Measurements from ENCODE around the gene DISP2.

DISP2 gene

DNA sequence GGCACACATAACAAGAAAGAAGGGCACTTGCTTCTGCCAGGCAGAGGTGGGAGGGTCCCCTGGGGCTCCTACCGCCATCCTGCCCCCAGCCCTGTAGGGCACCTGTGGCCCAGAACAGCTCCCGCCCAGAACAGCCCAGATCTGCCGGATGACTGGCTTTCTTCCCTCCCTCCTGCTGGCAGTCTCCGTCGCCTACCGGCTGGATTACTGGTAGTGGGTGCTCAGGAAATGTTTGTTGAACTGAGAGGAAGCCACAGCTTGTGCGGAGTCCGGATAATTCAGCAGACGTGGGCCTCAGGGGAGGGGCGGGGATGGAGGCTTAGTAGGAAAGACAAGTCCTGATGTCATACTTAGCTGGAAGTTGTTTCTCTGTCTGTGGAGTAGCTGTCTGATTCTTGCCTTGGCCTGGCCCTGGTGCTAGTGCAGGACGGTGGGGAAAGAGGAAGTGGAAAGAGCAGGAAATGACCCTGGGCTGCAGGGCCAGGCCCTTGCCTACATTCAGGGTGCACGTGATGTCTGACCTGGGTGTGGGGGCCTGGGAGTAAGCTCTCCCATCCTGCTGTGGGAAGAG, 24.0 kb upstream of the DISP2 start:
- TF ChIP-seq SCRT1 (tag by site-specific recombination; IDR thresholded peaks at IDR 0.05; ENCODE audit: borderline replicate concordance): 0 out of 2 replicates have a peak, but pooled peaks have one; percentile 8
- peak; percentile 53 for TF ChIP-seq EGR2 (tag by site-specific recombination; IDR thresholded peaks at IDR 0.05; ENCODE audit: low read depth)
- TF ChIP-seq ZNF112 (tag by site-specific recombination; IDR thresholded peaks at IDR 0.05): no peak
- TF ChIP-seq ZNF221 (tag by site-specific recombination; IDR thresholded peaks at IDR 0.05; ENCODE audit: borderline replicate concordance): no peak
- TF ChIP-seq ZNF529 (tag by site-specific recombination; IDR thresholded peaks at IDR 0.05; ENCODE audit: insufficient replicate concordance): no peak
- TF ChIP-seq OSR2 (tag by site-specific recombination; IDR thresholded peaks at IDR 0.05): peak; percentile 75
- TF ChIP-seq, protein P1, sequence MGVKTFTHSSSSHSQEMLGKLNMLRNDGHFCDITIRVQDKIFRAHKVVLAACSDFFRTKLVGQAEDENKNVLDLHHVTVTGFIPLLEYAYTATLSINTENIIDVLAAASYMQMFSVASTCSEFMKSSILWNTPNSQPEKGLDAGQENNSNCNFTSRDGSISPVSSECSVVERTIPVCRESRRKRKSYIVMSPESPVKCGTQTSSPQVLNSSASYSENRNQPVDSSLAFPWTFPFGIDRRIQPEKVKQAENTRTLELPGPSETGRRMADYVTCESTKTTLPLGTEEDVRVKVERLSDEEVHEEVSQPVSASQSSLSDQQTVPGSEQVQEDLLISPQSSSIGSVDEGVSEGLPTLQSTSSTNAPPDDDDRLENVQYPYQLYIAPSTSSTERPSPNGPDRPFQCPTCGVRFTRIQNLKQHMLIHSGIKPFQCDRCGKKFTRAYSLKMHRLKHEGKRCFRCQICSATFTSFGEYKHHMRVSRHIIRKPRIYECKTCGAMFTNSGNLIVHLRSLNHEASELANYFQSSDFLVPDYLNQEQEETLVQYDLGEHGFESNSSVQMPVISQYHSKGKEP (tag by site-specific recombination; IDR thresholded peaks at IDR 0.05): no peak
- TF ChIP-seq ZNF600 (tag by site-specific recombination; IDR thresholded peaks at IDR 0.05): peak; percentile 81
- no peak for TF ChIP-seq ZNF664 (tag by site-specific recombination; IDR thresholded peaks at IDR 0.05)
- TF ChIP-seq, protein P2, sequence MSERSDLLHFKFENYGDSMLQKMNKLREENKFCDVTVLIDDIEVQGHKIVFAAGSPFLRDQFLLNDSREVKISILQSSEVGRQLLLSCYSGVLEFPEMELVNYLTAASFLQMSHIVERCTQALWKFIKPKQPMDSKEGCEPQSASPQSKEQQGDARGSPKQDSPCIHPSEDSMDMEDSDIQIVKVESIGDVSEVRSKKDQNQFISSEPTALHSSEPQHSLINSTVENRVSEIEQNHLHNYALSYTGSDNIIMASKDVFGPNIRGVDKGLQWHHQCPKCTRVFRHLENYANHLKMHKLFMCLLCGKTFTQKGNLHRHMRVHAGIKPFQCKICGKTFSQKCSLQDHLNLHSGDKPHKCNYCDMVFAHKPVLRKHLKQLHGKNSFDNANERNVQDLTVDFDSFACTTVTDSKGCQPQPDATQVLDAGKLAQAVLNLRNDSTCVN (tag by site-specific recombination; optimal IDR thresholded peaks at IDR 0.05): no peak
- TF ChIP-seq ZNF394 (tag by site-specific recombination; IDR thresholded peaks at IDR 0.05; ENCODE audit: borderline replicate concordance): peak; percentile 96
- no peak for TF ChIP-seq ZNF677 (tag by site-specific recombination; IDR thresholded peaks at IDR 0.05)
- TF ChIP-seq SCRT2 (tag by site-specific recombination; IDR thresholded peaks at IDR 0.05): peak; percentile 80
- peak; percentile 38; the same call in 1 of the 2 replicates for TF ChIP-seq ZFHX2 (tag by site-specific recombination; conservative IDR thresholded peaks at IDR 0.05)
- peak; percentile 68 for TF ChIP-seq ZBTB8A (tag by site-specific recombination; IDR thresholded peaks at IDR 0.05)
- peak; percentile 41 for TF ChIP-seq SP2 (tag by site-specific recombination; IDR thresholded peaks at IDR 0.05)
- TF ChIP-seq, protein P3, sequence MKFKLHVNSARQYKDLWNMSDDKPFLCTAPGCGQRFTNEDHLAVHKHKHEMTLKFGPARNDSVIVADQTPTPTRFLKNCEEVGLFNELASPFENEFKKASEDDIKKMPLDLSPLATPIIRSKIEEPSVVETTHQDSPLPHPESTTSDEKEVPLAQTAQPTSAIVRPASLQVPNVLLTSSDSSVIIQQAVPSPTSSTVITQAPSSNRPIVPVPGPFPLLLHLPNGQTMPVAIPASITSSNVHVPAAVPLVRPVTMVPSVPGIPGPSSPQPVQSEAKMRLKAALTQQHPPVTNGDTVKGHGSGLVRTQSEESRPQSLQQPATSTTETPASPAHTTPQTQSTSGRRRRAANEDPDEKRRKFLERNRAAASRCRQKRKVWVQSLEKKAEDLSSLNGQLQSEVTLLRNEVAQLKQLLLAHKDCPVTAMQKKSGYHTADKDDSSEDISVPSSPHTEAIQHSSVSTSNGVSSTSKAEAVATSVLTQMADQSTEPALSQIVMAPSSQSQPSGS (tag by site-specific recombination; IDR thresholded peaks at IDR 0.05; ENCODE audit: low read depth): peak; percentile 31; the same call in 1 of the 2 replicates
- no peak for TF ChIP-seq ZNF391 (tag by site-specific recombination; IDR thresholded peaks at IDR 0.05; ENCODE audit: borderline replicate concordance, low read depth)
- no peak for TF ChIP-seq ZBTB20 (tag by site-specific recombination; IDR thresholded peaks at IDR 0.05)
- TF ChIP-seq ZIC2 (tag by site-specific recombination; IDR thresholded peaks at IDR 0.05): peak; percentile 87
- no peak for TF ChIP-seq GLI4 (tag by site-specific recombination; IDR thresholded peaks at IDR 0.05)
- TF ChIP-seq ZNF629 (tag by site-specific recombination; IDR thresholded peaks at IDR 0.05): peak; percentile 65
- TF ChIP-seq ZNF341 (tag by site-specific recombination; IDR thresholded peaks at IDR 0.05; ENCODE audit: low read depth): peak; percentile 56
- TF ChIP-seq, protein P4, sequence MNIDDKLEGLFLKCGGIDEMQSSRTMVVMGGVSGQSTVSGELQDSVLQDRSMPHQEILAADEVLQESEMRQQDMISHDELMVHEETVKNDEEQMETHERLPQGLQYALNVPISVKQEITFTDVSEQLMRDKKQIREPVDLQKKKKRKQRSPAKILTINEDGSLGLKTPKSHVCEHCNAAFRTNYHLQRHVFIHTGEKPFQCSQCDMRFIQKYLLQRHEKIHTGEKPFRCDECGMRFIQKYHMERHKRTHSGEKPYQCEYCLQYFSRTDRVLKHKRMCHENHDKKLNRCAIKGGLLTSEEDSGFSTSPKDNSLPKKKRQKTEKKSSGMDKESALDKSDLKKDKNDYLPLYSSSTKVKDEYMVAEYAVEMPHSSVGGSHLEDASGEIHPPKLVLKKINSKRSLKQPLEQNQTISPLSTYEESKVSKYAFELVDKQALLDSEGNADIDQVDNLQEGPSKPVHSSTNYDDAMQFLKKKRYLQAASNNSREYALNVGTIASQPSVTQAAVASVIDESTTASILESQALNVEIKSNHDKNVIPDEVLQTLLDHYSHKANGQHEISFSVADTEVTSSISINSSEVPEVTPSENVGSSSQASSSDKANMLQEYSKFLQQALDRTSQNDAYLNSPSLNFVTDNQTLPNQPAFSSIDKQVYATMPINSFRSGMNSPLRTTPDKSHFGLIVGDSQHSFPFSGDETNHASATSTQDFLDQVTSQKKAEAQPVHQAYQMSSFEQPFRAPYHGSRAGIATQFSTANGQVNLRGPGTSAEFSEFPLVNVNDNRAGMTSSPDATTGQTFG (tag by site-specific recombination; IDR thresholded peaks at IDR 0.05; ENCODE audit: borderline replicate concordance): no peak
- no peak for TF ChIP-seq ZNF530 (tag by site-specific recombination; IDR thresholded peaks at IDR 0.05; ENCODE audit: low read depth)
- TF ChIP-seq ZNF776 (tag by site-specific recombination; IDR thresholded peaks at IDR 0.05; ENCODE audit: borderline replicate concordance): no peak
- TF ChIP-seq ZNF155 (tag by site-specific recombination; IDR thresholded peaks at IDR 0.05): no peak
- no peak for TF ChIP-seq ZNF670 (tag by site-specific recombination; IDR thresholded peaks at IDR 0.05; ENCODE audit: low read depth)
- no peak for TF ChIP-seq ZNF423 (tag by site-specific recombination; IDR thresholded peaks at IDR 0.05)
- no peak for TF ChIP-seq BCL11A (tag by site-specific recombination; IDR thresholded peaks at IDR 0.05; ENCODE audit: low read depth)
- TF ChIP-seq SETDB1 (IDR thresholded peaks at IDR 0.05; ENCODE audit: insufficient read length, low read length): no peak
- TF ChIP-seq ZNF335 (tag by site-specific recombination; conservative IDR thresholded peaks at IDR 0.05): 0 out of 2 replicates have a peak, but pooled peaks have one; percentile 13
- no peak for TF ChIP-seq ZNF623 (tag by site-specific recombination; IDR thresholded peaks at IDR 0.05)
- no peaks in the 10 kb centered on the region for H3K36me3 ChIP-seq (ENCODE audit: control insufficient read depth in 2 of 2, insufficient read depth in 1 of 2, low read length in 2 of 2)
- CTCF ChIA-PET: interaction anchor here (1.2 to 2.2 kb wide), 5 partner anchors 9 to 20 kb away, joined by 3 to 7 read pairs (median 4); no protein-coding TSS in a partner anchor
- no peaks in the 10 kb centered on the region for H3K9me3 ChIP-seq (ENCODE audit: control insufficient read depth, insufficient read depth, low read depth, low read length)
- peak overlapping the region; percentile 19; the same call in 1 of the 2 replicates for H3K27ac ChIP-seq (ENCODE audit: extremely low read depth, low read depth, low read length)
- H3K4me3 ChIP-seq (ENCODE audit: low read depth, low read length): no peak overlapping the region
- H3K4me1 ChIP-seq (ENCODE audit: control insufficient read depth, insufficient read depth, low read length): no peaks in the 10 kb centered on the region; the same call in 1 of the 2 replicates
- POLR2A ChIA-PET: interaction anchor here (0.6 to 1.4 kb wide), 4 partner anchors 8 to 95 kb away, joined by 4 to 5 read pairs (median 4); partner anchors contain the start of gene INAFM2

Measured in HEK293 (cell line).